Natural killer cell treated with Interleukin-12 subunit alpha and Interleukin-12 subunit beta and Interleukin-15 and Interleukin-18, amount 100 ng/mL, for 72 hours (primary cell): ENCODE results near the gene GRIP1. TPM values are rescaled to one million over a fixed set of nuclear protein-coding genes. Genes with fewer than 3 reads are reported as not detected.
"Not testable (repeated sequence)": the region's sequence is repeated elsewhere in the genome, so short reads cannot be mapped to it uniquely, and the experiment has no call there.

Experiments used
- ATAC-seq, 2 donors: fragments of 150-1000 bp; cut with Tn5 transposase in 1 of 2; sonication (Bioruptor Pico), chemical (Tn5 transposase) in 1 of 2; 2 replicates each; pipeline ENCODE4 v1.10.0; 2021
- DNase-seq: peaks from one replicate; pipeline ENCODE4 v3.0.0; 2022; ENCODE audit warnings: low spot score
- H3K27ac Mint-ChIP-seq, 2 donors: 1 replicate in 1 of 2; 2 replicates in 1 of 2; pipeline ENCODE4 v1.8.0; 2022; ENCODE audit warnings: mixed read lengths in 2 of 2, mild to moderate bottlenecking in 1 of 2, moderate library complexity in 1 of 2
- H3K27me3 Mint-ChIP-seq, 2 donors: 1 replicate in 1 of 2; 2 replicates in 1 of 2; pipeline ENCODE4 v1.8.0; 2022; ENCODE audit warnings: mixed read lengths in 2 of 2
- H3K36me3 Mint-ChIP-seq: one replicate; pipeline ENCODE4 v1.8.0; 2022; ENCODE audit warnings: mixed read lengths
- H3K4me1 Mint-ChIP-seq, 2 donors: 1 replicate in 1 of 2; 2 replicates in 1 of 2; pipeline ENCODE4 v1.8.0; 2022; ENCODE audit warnings: low read depth in 2 of 2, mixed read lengths in 2 of 2, mild to moderate bottlenecking in 1 of 2
- H3K4me3 Mint-ChIP-seq: one replicate; pipeline ENCODE4 v1.8.0; 2022; ENCODE audit warnings: mixed read lengths
- H3K9me3 Mint-ChIP-seq: 2 replicates; pipeline ENCODE4 v1.8.0; 2022; ENCODE audit warnings: mixed read lengths
- total RNA-seq, 2 donors: library from RNA; stranded (reverse); gene quantifications; one replicate each; pipeline ENCODE4 v1.2.3, GENCODE V29; 2022

GRIP1 gene
- total RNA-seq, 2 donors from 2014 or later: 3.2 TPM; not detected in 1

DNA sequence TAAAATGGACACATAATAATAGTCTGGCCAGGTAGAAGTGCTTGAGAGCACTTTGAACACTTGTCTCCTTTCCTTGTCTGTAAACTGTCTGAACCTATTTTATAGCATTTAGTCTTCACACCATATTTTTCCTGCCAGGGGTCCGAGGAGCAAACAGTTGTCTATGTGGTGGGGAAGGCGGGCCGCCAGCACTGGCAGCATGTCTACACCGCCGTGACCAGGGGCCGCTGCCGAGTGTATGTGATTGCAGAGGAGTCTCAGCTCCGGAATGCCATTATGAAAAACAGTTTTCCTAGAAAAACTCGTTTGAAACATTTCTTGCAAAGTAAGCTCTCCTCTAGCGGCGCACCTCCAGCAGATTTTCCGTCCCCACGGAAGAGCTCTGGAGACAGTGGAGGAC, 347.9 kb downstream of the GRIP1 start:
- H3K36me3 Mint-ChIP-seq: peaks cover 13% of the 10 kb centered on the region
- ATAC-seq: no peak
- H3K9me3 Mint-ChIP-seq: no peaks in the 10 kb centered on the region
- H3K27me3 Mint-ChIP-seq: no peaks in the 10 kb centered on the region
- H3K27ac Mint-ChIP-seq: no peak overlapping the region
- DNase-seq: no peak
- peaks cover 6 to 9% of the 10 kb centered on the region in 2 donors for H3K4me1 Mint-ChIP-seq
- no peak overlapping the region for H3K4me3 Mint-ChIP-seq

DNA sequence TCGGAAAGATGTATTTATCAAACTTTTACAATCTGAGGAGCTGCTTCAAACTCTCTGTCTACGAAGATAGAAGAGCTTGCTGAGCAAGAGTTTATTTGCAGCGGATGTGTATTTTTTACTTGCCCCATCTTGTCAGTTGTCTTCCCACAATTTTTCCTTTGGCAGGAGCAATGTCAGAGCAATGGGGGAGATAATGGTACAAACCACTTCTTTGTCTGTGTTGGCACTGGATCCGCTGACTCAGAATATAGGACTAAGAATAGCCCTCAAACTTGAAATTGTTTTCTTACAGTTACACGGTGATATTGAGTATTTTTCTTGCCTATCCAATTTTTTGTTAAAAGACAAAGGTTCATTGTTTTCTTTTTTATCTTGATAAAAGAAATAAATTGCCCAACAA, 348.9 kb downstream of the GRIP1 start:
- Mint-ChIP-seq H3K4me1 (peaks cover 6 to 9% of the 10 kb centered on the region in 2 donors), H3K27me3 (no peaks in the 10 kb centered on the region), H3K9me3 (no peaks in the 10 kb centered on the region), H3K27ac (no peak overlapping the region), H3K36me3 (peaks cover 13% of the 10 kb centered on the region), H3K4me3 (no peak overlapping the region)
- no peak for DNase-seq
- no peak for ATAC-seq

DNA sequence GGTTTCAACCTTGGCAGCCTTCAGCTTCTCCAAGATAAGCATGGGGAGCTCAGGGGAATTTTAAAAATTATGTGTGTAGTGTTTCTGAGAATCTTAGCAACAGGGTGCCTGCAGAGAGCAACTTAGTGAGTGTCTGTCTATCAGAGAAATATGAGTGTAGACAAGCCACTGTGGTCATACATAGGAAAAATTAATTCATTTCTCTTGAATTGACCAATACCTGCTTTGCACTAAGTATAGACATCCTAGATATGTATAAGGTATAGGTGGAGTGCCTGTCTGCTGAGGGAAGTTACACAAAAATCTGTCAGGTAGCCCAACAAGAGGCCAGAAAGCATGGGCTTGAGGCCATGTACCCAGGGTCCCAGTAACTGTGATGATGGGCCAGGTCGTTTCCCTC, 355.9 kb downstream of the GRIP1 start:
- Mint-ChIP-seq H3K4me1 (peaks cover 6 to 10% of the 10 kb centered on the region in 2 donors), H3K4me3 (no peak overlapping the region), H3K27me3 (no peaks in the 10 kb centered on the region), H3K36me3 (peaks cover 14% of the 10 kb centered on the region), H3K27ac (no peak overlapping the region), H3K9me3 (no peaks in the 10 kb centered on the region)
- no peak for DNase-seq
- ATAC-seq: no peak

DNA sequence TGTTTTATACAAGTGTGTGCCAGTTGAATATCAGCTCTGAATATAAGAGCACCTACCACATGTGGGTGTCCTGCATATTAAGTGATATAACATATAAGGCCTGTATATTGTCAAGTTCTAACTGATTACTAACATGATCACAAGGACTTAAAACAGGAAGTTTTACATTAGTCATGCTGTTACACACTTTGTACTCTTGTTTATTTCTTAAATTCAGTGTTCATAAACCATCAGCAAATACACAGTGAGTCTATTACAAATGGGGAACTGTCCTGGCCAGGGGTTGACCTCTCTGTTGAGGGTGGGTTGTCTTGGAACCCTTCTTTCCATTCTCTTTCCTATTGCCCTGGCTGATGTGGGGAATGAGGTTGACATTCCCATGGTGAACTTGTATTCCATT, 357.4 kb downstream of the GRIP1 start:
- ATAC-seq (peak in 1 of 2 donors; percentile 6), DNase-seq (no peak)
- Mint-ChIP-seq H3K4me1 (peaks cover 6 to 15% of the 10 kb centered on the region in 2 donors), H3K36me3 (peaks cover 14% of the 10 kb centered on the region), H3K9me3 (no peaks in the 10 kb centered on the region), H3K27me3 (no peaks in the 10 kb centered on the region), H3K4me3 (no peak overlapping the region), H3K27ac (no peak overlapping the region)

DNA sequence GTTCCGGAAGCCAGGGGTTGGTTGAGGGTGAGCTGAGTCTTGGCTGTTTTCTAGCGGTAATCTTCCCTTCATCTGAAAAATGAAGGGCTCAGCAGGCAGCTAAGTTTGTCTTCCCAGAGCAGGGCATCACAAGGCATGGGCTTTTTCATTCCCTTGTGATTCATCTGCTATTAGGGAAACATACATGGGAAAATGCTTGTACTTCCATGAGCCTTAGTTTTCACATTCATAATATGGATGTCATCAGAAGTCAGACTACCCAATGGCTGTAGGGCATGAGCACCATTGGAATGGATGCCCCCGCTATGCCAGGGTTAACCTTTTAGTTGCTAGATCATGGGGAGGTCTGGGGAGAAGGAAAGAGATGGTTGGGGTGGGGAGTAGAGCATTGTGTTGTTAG, 357.9 kb downstream of the GRIP1 start:
- Mint-ChIP-seq H3K4me3 (no peak overlapping the region), H3K27ac (no peak overlapping the region), H3K36me3 (peaks cover 14% of the 10 kb centered on the region), H3K4me1 (peaks cover 6 to 15% of the 10 kb centered on the region in 2 donors), H3K27me3 (no peaks in the 10 kb centered on the region), H3K9me3 (no peaks in the 10 kb centered on the region)
- DNase-seq: no peak
- no peak for ATAC-seq

DNA sequence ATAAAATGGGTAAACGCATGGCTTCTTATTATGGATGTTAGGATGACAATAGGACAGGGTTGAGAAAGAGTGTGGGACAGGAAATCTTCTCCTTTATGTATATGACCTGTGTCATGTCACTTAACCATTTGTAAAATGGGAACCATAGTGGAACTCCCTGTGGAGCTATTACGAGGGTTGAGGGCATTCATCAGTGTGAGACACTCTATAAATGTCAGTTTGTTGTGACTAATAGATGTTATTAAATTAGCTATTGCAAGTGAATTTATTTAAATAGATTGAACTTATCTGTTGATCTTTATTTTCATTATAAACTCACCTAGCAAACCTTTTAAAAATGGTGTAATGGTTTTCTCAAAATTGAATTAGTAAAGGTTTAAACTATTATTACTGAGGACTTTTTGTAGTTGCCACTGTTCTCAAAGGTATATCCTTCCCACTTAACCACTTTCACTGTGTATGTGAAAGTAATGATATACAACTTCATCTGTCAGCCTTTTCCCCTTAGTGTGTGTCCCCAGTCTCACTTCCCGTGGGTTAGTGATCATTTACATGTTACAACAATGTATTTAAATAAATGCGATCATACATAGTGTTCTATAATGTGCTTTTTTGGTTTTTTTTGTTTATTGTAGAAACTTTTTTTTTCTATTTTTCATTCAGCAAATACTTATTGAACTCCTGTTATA, 359.5 kb downstream of the GRIP1 start:
- ATAC-seq (no peak), DNase-seq (no peak)
- peaks cover 6 to 15% of the 10 kb centered on the region in 2 donors for H3K4me1 Mint-ChIP-seq
- H3K27me3 Mint-ChIP-seq: no peaks in the 10 kb centered on the region
- peaks cover 14% of the 10 kb centered on the region for H3K36me3 Mint-ChIP-seq
- no peak overlapping the region for H3K4me3 Mint-ChIP-seq
- no peak overlapping the region for H3K27ac Mint-ChIP-seq
- no peaks in the 10 kb centered on the region for H3K9me3 Mint-ChIP-seq

DNA sequence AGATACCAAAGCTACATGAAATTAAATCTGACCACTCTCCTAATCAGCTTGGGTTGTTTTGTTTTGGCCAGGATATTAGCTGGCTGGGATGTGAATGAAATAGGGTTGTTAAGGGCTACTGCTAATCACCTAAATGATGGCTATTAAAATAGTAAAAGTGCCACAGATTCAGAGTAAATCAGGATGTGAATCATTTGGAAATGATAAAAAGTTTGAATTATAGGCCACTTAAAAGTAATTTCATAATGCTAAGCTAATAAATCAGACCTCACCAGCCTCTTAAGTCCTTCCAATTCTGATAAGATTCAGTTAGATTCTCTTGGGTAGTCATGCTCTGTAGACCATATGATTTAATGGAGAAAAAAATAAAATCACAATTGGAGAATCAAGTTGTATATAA, 364.6 kb downstream of the GRIP1 start:
- Mint-ChIP-seq H3K27ac (no peak overlapping the region), H3K27me3 (no peaks in the 10 kb centered on the region), H3K9me3 (no peaks in the 10 kb centered on the region), H3K4me3 (no peak overlapping the region), H3K36me3 (peaks cover 25% of the 10 kb centered on the region), H3K4me1 (peaks cover 35 to 50% of the 10 kb centered on the region in 2 donors)
- ATAC-seq: no peak
- DNase-seq: no peak

DNA sequence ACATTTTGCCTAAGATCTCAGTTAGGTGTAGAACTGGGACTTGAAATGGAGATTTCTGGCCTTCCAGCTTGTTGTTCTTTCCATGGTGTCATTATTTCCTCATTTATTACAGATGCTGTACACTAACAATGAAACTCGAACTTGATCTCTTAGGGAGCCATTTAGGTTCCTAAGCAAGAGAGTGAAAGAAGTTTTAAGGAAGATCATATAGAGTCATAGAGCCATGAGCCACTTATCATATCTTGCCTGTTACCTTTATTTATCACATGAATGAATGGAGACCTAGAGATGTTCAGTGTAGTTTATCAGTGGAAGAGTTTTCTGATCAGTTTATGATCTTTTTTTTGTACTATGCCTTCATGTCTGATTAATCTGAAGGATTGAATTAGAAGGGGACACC, 366.7 kb downstream of the GRIP1 start:
- H3K9me3 Mint-ChIP-seq: no peaks in the 10 kb centered on the region
- H3K27ac Mint-ChIP-seq: no peak overlapping the region
- no peak for DNase-seq
- H3K27me3 Mint-ChIP-seq: no peaks in the 10 kb centered on the region
- peaks cover 38 to 44% of the 10 kb centered on the region in 2 donors for H3K4me1 Mint-ChIP-seq
- H3K36me3 Mint-ChIP-seq: peaks cover 25% of the 10 kb centered on the region
- peak overlapping the region; percentile 44 for H3K4me3 Mint-ChIP-seq
- no peak for ATAC-seq

DNA sequence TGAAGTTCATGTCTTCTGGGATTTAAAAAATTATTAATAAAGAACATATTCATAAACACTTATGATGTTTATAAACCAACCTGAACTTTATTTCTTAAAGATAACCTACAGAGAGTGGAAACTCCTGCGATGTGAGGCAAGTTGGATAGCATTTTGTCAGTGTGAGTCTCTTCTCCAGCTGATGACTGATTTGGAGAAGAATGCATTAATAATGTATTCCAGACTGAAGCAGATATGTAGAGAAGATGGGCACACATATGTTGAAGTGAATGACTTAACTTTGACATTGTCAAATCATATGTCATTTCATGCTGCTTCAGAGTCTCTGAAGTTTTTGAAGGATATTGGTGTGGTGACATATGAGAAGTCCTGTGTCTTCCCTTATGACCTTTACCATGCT, 369.3 kb downstream of the GRIP1 start:
- Mint-ChIP-seq H3K9me3 (no peaks in the 10 kb centered on the region), H3K27ac (no peak overlapping the region), H3K36me3 (peaks cover 28% of the 10 kb centered on the region), H3K4me1 (peaks cover 52 to 60% of the 10 kb centered on the region in 2 donors), H3K4me3 (no peak overlapping the region), H3K27me3 (no peaks in the 10 kb centered on the region)
- ATAC-seq (no peak), DNase-seq (no peak)

DNA sequence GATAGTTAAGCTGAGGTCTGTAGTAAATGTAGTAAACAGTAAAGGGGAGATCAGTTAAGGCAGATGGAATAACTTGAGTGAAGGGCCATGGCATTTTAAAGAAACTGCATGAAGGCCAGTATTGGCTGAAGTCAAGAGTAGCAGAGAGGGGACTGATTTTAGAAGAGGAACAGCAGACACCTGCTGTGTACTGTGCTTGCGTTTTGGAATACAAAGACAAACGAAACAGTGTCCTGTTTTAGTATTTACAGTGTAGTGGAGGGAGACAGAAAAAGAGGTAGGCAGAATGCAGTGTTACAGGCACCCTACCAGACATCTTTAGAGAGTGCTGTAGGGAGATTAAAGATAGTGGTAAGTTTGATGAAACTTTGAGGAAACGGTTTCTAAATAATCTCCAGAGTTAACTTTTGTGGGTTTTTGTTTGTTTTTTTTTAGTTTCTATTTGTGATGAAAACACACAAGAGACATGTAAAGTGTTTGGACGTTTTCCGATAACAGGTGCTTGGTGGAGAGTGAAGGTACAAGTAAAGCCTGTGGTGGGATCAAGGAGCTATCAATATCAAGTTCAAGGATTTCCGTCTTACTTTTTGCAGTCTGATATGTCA, 374.5 kb downstream of the GRIP1 start:
- Mint-ChIP-seq H3K27ac (peak overlapping the region; percentile 99 to 100), H3K4me1 (peaks cover 45 to 47% of the 10 kb centered on the region in 2 donors), H3K36me3 (peaks cover 11% of the 10 kb centered on the region), H3K9me3 (no peaks in the 10 kb centered on the region), H3K4me3 (peak overlapping the region; percentile 78), H3K27me3 (no peaks in the 10 kb centered on the region)
- DNase-seq (no peak), ATAC-seq (no peak)

DNA sequence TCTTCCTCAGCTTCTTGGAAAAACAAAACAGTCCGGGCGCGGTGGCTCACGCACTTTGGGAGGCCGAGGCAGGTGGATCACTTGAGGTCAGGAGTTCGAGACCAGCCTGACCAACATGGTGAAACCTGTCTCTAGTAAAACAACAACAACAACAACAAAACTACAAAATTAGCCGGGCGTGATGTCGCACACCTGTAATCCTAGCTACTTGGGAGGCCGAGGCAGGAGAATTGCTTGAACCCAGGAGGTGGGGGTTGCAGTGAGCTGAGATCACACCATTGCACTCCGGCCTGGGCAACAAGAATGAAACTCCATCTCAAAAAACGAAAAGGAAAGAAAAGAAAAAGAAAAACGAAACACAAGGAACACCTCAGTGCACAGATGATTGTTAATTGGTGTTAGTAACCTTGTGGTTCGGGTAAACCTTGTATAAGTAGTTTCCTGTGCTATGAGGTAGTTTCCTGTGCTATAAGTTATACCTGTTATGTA, 375.5 kb downstream of the GRIP1 start:
- Mint-ChIP-seq H3K36me3 (peaks cover 11% of the 10 kb centered on the region), H3K4me3 (peak overlapping the region; percentile 78), H3K27ac (peak overlapping the region; percentile 99 to 100), H3K4me1 (peaks cover 45 to 47% of the 10 kb centered on the region in 2 donors)
- H3K27me3 Mint-ChIP-seq, H3K9me3 Mint-ChIP-seq: not testable (repeated sequence)
- DNase-seq: peak; percentile 60
- peak; percentile 72 to 73 for ATAC-seq

DNA sequence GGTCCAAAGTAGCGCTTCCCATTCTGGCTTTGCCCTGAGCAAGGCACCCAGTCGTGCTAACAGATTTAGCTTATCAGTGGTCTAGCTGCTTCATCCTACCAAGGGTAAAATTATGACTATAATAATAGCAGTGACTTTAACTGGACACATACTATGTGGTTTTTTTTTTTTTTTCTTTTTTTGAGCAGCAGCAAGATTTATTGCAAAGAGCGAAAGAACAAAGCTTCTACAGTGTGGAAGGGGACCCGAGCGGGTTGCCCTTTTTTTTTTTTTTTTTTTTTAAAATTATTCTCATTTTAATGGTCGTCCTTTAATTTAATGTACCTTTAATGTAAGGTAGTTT, 376.1 kb downstream of the GRIP1 start:
- Mint-ChIP-seq H3K36me3 (peaks cover 11% of the 10 kb centered on the region), H3K27ac (peak overlapping the region; percentile 99 to 100), H3K27me3 (no peaks in the 10 kb centered on the region), H3K9me3 (no peaks in the 10 kb centered on the region), H3K4me1 (peaks cover 42 to 47% of the 10 kb centered on the region in 2 donors), H3K4me3 (peak overlapping the region; percentile 78)
- no peak for DNase-seq
- no peak for ATAC-seq

DNA sequence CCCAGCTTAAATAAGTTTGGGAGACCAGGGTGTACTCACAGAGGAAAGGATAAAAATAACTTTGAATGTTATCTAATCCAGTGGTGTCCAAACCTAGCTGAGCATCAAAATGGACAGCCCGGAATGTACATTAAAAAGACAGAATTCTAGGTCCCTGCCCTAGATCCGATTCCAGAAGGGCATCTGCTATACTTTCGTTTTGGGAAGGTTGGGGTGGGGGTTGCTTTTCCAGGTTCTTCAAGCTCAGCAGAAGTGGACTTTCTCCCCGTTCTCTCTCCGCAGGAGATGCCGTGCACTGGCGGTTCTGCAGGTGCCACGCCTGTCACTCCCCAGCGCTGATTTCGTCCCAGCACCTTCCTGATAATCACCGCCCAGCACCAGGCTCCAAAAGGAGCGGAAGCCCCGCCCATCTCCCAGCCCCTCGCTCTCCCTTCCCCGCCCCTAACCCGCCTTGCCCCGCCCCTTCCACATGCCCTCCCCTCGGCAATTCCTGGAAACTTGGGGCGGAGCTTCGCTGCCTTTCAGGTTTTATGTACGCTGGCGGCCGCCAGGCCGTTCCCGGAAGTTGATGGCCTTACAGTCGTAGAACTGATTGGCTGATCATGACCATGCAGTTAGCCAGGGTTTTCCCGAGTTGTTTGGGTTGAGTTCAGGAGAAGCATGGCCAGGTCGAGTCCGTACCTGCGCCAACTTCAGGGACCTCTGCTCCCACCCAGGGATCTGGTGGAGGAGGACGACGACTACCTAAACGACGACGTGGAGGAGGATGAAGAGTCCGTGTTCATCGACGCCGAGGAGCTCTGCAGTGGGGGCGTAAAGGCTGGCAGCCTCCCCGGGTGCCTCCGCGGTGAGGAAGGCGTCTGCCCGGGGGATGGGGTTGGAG, 376.7 kb downstream of the GRIP1 start, which contains the start of gene HELB:
Gene HELB, plus strand, starts transcription at position 550 of the 883 bp plus-strand sequence. Its CDS starts 111 bp downstream, at position 661.
- Mint-ChIP-seq H3K36me3 (peaks cover 11% of the 10 kb centered on the region), H3K27ac (peak within 1 kb of the TSS; percentile 99 to 100), H3K27me3 (no peaks in the 10 kb centered on the region), H3K4me3 (peak within 1 kb of the TSS; percentile 78), H3K4me1 (peaks cover 42 to 47% of the 10 kb centered on the region in 2 donors), H3K9me3 (no peaks in the 10 kb centered on the region)
- DNase-seq (peak; percentile 97), ATAC-seq (peak; percentile 92 to 96)

DNA sequence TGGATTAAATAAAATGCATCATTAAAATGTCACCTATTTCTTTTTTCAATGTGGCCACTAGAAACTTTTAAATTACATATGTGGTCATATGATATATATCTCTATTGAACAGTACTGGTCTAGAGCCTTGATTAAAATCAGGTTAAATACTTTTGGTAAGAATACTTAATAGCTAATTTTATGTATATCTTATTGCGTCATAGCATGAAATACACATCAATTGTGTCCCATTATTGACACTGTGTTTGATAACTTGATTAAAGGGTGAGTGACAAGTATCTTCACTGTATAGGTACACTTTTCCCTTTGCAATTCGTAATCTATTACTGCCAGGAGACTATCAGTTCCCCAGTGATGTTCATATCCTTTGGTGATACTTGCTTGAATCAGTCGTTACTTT, 381.0 kb downstream of the GRIP1 start:
- no peaks in the 10 kb centered on the region for H3K36me3 Mint-ChIP-seq
- no peaks in the 10 kb centered on the region for H3K9me3 Mint-ChIP-seq
- H3K27me3 Mint-ChIP-seq: peaks cover 0 to 2% of the 10 kb centered on the region in 2 donors
- no peak overlapping the region for H3K27ac Mint-ChIP-seq
- peaks cover 14 to 15% of the 10 kb centered on the region in 2 donors for H3K4me1 Mint-ChIP-seq
- DNase-seq: no peak
- no peak overlapping the region for H3K4me3 Mint-ChIP-seq
- no peak for ATAC-seq
